HUES64 (cell line): ENCODE data around the gene GRK5.

Source experiments
- H3K27ac ChIP-seq: 2 replicates; pipeline ENCODE4 v1.7.0; 2013; ENCODE audit warnings: low read depth, low read length, inconsistent platforms
- H3K27me3 ChIP-seq: 2 replicates; pipeline ENCODE4 v1.6.1; 2013; ENCODE audit warnings: mild to moderate bottlenecking, low read length; ENCODE audit not compliant: insufficient read depth
- H3K36me3 ChIP-seq: 2 replicates; pipeline ENCODE4 v1.6.1; 2013; ENCODE audit warnings: mild to moderate bottlenecking, low read length; ENCODE audit not compliant: insufficient read depth
- H3K4me1 ChIP-seq: 2 replicates; pipeline ENCODE4 v1.6.1; 2013; ENCODE audit warnings: mild to moderate bottlenecking, low read length, moderate library complexity; ENCODE audit not compliant: insufficient read depth
- H3K4me3 ChIP-seq: 2 replicates; pipeline ENCODE4 v1.5.1; 2013; ENCODE audit warnings: mild to moderate bottlenecking, low read length, moderate library complexity
- H3K9ac ChIP-seq: 2 replicates; pipeline ENCODE4 v1.6.1; 2013; ENCODE audit warnings: mild to moderate bottlenecking, low read depth, low read length
- H3K9me3 ChIP-seq: 2 replicates; pipeline ENCODE4 v1.6.1; 2013; ENCODE audit warnings: low read depth, low read length; ENCODE audit not compliant: insufficient read depth
- WGBS: fragments of 150-250, 120-280 bp; methylation state at CpG from one replicate; pipeline ENCODE4 v1.1.7; 2013; ENCODE audit warnings: missing lambda C conversion rate; 5-methylcytosine and 5-hydroxymethylcytosine counted together

The GRK5 gene

GRCh38 chr10:119199231-119199992, 8.0 kb upstream of the GRK5 start:
- H3K9me3 ChIP-seq = no peaks in the 10 kb centered on the region
- no peak overlapping the region for H3K9ac ChIP-seq
- no peaks in the 10 kb centered on the region for H3K27me3 ChIP-seq
- no peaks in the 10 kb centered on the region for H3K36me3 ChIP-seq
- H3K27ac ChIP-seq = no peak overlapping the region
- no peaks in the 10 kb centered on the region; the same call in 1 of the 2 replicates for H3K4me1 ChIP-seq
- no peak overlapping the region for H3K4me3 ChIP-seq
- 55% methylated on average over 9 of the region's 9 CpGs for WGBS

GRCh38 chr10:119201233-119201632, 6.1 kb upstream of the GRK5 start:
- Histone ChIP-seq H3K27me3 (no peaks in the 10 kb centered on the region), H3K9ac (no peak overlapping the region), H3K9me3 (no peaks in the 10 kb centered on the region), H3K4me3 (no peak overlapping the region), H3K36me3 (no peaks in the 10 kb centered on the region), H3K27ac (no peak overlapping the region), H3K4me1 (no peaks in the 10 kb centered on the region; the same call in 1 of the 2 replicates)
- WGBS = 82% methylated on average over 1 of the region's 1 CpG

GRCh38 chr10:119203006-119203405, 4.4 kb upstream of the GRK5 start:
- H3K4me1 ChIP-seq = no peaks in the 10 kb centered on the region; the same call in 1 of the 2 replicates
- no peak overlapping the region for H3K4me3 ChIP-seq
- H3K27ac ChIP-seq = peak overlapping the region; percentile 44; the same call in 1 of the 2 replicates
- no peak overlapping the region for H3K9ac ChIP-seq
- 65% methylated on average over 4 of the region's 4 CpGs for WGBS
- no peaks in the 10 kb centered on the region for H3K9me3 ChIP-seq
- no peaks in the 10 kb centered on the region for H3K36me3 ChIP-seq
- peaks cover 4% of the 10 kb centered on the region for H3K27me3 ChIP-seq

GRCh38 chr10:119205894-119206602, 1.3 kb upstream of the GRK5 start:
- no peaks in the 10 kb centered on the region for H3K36me3 ChIP-seq
- no peaks in the 10 kb centered on the region for H3K9me3 ChIP-seq
- no peak overlapping the region for H3K27ac ChIP-seq
- peaks cover 19% of the 10 kb centered on the region for H3K27me3 ChIP-seq
- peaks cover 23% of the 10 kb centered on the region for H3K4me1 ChIP-seq
- WGBS = 57% methylated on average over 17 of the region's 17 CpGs
- peak overlapping the region; percentile 93; the same call in 1 of the 2 replicates for H3K9ac ChIP-seq
- peak overlapping the region; percentile 75 for H3K4me3 ChIP-seq

- peaks cover 30% of the 10 kb centered on the region for H3K4me1 ChIP-seq
- WGBS = 2% methylated on average over 97 of the region's 97 CpGs
- peak overlapping the region; percentile 93 for H3K9ac ChIP-seq
- peaks cover 19% of the 10 kb centered on the region for H3K27me3 ChIP-seq
- no peaks in the 10 kb centered on the region for H3K36me3 ChIP-seq
- H3K27ac ChIP-seq = peak overlapping the region; percentile 70; the same call in 1 of the 2 replicates
- H3K4me3 ChIP-seq = peak overlapping the region; percentile 75
- H3K9me3 ChIP-seq = no peaks in the 10 kb centered on the region
These were observed 587 bp upstream of the GRK5 start for GRCh38 chr10:119206603-119207365.

GRCh38 chr10:119207713-119208552, 562 bp downstream of the GRK5 start:
- no peak overlapping the region for H3K27ac ChIP-seq
- H3K36me3 ChIP-seq = no peaks in the 10 kb centered on the region
- peak overlapping the region; percentile 75 for H3K4me3 ChIP-seq
- no peak overlapping the region; the same call in 1 of the 2 replicates for H3K9ac ChIP-seq
- H3K27me3 ChIP-seq = peaks cover 19% of the 10 kb centered on the region
- peaks cover 38% of the 10 kb centered on the region for H3K4me1 ChIP-seq
- under 1% methylated on average over 62 of the region's 62 CpGs for WGBS
- no peaks in the 10 kb centered on the region for H3K9me3 ChIP-seq

- Histone ChIP-seq H3K36me3 (no peaks in the 10 kb centered on the region), H3K27ac (no peak overlapping the region), H3K9me3 (no peaks in the 10 kb centered on the region), H3K27me3 (peaks cover 19% of the 10 kb centered on the region), H3K4me3 (peak overlapping the region; percentile 75), H3K9ac (no peak overlapping the region; the same call in 1 of the 2 replicates), H3K4me1 (peaks cover 38% of the 10 kb centered on the region)
- 47% methylated on average over 3 of the region's 3 CpGs for WGBS
These were observed 1.2 kb downstream of the GRK5 start for GRCh38 chr10:119208553-119208940.

- WGBS = 20% methylated on average over 13 of the region's 15 CpGs
- no peaks in the 10 kb centered on the region for H3K36me3 ChIP-seq
- no peak overlapping the region for H3K9ac ChIP-seq
- no peaks in the 10 kb centered on the region for H3K9me3 ChIP-seq
- H3K4me1 ChIP-seq = peaks cover 38% of the 10 kb centered on the region
- H3K27me3 ChIP-seq = peaks cover 19% of the 10 kb centered on the region
- H3K27ac ChIP-seq = no peak overlapping the region
- peak overlapping the region; percentile 75; the same call in 1 of the 2 replicates for H3K4me3 ChIP-seq
These were observed 1.8 kb downstream of the GRK5 start for GRCh38 chr10:119209035-119209735.

- peaks cover 38% of the 10 kb centered on the region for H3K4me1 ChIP-seq
- H3K9ac ChIP-seq = no peak overlapping the region
- peak overlapping the region; percentile 36 for H3K4me3 ChIP-seq
- H3K27ac ChIP-seq = no peak overlapping the region
- peaks cover 19% of the 10 kb centered on the region for H3K27me3 ChIP-seq
- no peaks in the 10 kb centered on the region for H3K36me3 ChIP-seq
- no peaks in the 10 kb centered on the region for H3K9me3 ChIP-seq
- WGBS = 41% methylated on average over 8 of the region's 9 CpGs
These were observed 2.5 kb downstream of the GRK5 start for GRCh38 chr10:119209736-119210355.
